ENCODE data around the gene OMA1.
A peak's percentile ranks its signal among the peaks of the same experiment; 100 is the strongest.

Gene OMA1

DNA sequence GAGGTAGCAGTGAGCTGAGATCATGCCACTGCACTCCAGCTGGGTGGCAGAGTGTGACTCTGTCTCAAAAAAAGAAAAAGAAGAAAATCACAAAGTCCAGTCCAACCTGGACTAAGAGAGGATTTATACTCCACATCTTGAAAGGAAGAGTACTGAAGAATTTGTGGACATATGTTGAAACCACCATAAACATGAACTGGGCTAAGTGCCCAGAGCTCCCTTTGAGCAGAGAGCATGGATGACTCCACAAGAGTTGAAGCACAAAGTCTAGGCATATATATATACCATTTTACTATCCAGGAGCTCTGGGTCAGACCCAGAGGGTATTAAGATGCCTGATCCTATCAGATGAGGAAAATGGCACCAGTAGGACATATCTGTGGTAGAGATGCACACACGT is 86.6 kb downstream of the OMA1 start:
- DNase-seq (ENCODE audit: low spot score): no peak

DNA sequence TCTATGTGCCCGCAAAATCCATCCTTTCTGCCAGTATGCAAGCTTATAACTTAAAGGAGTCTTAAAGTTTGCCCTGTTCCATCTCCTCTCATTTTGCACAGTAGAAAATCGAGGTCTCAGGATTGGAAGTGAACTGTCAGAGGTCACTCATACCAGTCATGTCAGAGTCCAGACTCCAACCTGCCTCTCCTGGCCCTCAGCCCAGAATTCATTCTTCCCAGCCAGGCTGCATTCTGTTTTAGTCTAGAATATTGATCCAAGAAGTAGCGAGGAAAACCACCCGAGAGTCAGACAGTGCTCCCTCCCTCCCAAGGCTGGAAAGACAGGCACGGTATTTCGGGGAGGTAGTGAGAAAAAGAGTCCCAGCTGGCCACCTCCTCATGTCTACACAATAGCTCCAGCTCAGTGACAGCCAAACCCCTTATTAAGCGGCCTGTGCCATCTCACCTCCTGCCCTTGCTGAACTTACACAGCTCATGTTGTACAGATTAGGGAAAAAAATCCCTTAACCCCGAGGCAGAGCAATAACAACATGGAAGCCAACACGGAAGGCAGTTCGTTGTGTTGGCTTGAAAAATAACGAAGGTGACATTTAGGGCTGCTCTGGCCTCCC is 89.4 kb downstream of the OMA1 start:
- peak; percentile 3 for DNase-seq (ENCODE audit: low spot score)

DNA sequence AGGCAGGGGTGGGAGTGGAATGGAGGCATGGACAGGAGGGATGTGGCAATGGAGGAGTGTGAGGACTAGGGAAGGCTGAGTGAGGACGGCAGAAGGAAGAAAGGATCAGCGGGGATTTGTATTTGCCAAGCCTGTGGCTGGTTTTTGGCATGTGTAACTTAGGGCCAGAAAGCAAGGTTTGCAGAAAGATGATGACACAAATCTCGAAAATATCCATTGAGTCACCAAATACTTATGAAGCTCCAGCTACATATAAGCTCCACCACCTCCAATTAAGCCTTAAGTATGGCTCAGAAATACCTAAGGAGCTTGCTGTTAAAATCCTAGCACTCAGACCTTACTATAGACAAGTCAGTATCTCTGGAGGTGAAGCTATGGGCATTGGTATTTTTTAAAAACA is 90.1 kb downstream of the OMA1 start:
- no peak for DNase-seq (ENCODE audit: low spot score)

DNA sequence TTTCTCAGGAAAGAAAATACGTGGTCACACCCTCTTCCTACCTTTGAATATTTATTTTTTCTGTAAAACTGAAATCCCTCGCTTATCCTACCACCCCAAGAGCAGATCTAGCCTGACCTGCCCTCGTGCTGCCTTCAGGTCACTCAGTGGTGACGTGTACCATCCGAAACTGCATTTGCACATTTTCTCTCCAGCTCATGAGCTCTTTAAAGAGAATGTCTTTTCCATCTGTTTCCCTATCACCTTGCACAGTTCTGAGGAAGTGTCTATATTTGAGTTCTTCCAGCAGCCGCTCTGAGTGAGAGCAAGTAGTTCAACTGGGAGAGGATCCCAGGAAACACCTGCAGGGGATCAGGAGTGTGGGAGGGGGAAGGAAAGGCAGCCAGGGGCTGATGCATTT is 91.7 kb downstream of the OMA1 start:
- no peak for DNase-seq (ENCODE audit: low spot score)

GRCh38 chr1:58454385-58454784 is 92.1 kb downstream of the OMA1 start:
- DNase-seq (ENCODE audit: low spot score): no peak

DNA sequence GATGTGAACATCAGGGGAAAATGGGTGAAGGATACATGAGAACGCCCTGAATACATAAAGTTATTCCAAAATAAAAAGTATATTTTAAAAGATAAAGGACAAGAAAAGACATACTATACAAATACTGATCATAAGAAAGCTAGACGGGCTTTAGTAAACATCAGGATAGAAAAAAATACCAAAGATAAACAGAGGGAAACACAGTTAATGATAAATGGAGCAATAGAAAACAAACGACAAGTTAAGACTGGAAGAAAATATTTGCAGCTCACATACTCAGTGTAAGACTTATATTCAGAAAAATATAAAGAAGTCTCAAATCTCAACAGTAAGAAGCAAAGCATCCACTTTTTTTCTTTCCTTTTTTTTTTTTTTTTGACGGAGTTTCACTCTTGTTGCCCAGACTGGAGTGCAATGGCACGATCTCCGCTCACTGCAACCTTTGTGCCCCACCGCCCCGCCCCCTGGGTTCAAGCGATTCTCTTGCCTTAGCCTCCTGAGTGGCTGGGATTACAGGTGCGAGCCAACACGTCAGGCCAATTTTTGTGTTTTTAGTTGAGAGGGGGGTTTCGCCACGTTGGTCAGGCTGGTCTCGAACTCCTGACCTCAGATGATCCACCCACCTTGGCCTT is 94.8 kb downstream of the OMA1 start:
- no peak for DNase-seq (ENCODE audit: low spot score)

DNA sequence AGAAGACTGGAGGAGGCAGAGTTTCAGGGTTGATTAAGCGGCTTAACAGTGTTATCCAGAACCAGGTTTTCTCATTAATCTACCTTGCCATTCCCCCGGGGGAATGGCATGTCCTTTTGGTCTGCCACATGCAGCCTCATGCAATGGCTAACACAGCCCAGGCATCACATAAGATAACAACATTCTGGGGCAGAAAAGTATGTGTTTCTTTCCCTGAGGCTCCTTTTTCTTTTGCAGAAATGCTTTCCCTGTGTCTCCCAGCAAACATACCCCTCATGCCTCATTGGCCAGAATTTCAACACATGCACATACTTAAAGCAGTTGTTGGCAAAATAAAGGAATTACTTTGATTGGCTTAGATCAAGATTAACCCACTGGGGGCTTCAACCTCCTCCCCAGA is 98.6 kb downstream of the OMA1 start:
- no peak for DNase-seq (ENCODE audit: low spot score)

GRCh38 chr1:58447042-58447441 is 99.5 kb downstream of the OMA1 start:
- no peak for DNase-seq (ENCODE audit: low spot score)

DNA sequence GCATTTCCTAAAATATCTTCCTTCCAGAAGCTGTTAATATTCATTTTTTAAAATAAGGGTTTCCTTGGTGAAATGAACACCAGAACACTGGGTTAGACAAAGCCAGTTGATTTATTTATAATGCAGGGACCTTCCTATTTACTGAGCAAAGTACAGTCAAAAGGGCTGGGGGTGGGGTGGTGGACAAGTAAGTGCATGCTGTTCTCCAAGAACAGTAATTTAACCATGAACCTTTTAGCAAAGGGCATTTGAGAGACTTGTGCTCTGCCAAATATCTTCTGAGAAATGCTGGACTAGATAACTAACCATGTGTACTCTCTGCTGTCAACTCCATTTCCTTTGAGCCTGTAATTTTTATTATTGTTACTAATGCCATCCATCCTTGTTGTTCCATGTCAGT is 100.2 kb downstream of the OMA1 start:
- DNase-seq (ENCODE audit: low spot score): no peak

DNA sequence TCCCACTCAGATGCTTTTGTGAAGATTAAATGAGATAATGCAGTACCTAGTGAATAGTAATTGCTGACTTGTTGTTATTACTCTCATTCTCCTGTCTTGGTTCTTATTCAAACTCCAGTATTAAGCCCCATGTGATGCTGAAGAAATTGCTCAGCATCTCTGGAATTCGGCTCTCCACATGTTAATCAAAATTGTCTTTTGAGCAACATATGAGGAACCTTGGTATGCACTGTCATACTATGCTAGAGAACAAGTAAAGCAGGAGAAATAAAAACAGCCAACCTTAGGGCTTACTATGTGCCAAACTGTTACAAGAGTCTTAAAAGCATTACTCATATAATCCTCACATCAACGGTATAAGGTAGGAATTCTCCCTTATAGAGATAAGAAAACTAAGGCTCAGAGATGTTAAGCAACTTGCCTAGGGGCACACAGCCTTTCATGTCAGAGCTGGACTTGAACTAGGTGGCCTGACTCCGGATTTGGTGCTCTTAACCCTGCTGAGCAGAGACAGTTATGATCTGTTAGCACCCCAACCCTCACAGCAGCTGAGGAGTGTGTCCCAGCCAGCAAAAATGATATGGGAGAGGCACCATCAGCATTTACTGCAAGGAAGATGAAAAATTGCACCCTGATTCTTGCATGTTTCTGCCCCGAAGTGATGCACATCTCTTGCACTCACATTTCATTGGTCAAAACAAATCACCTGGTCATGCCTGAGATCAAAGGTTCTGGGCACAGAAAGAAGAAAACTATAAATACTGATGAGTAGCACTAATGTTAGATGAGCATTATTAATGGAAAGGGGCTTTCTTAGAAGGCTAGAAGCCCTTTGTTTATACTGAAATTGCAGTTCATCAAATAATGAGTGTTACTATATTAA is 102.3 kb downstream of the OMA1 start:
- no peak for DNase-seq (ENCODE audit: low spot score)

GRCh38 chr1:58442114-58442513 is 104.4 kb downstream of the OMA1 start:
- DNase-seq (ENCODE audit: low spot score): peak; percentile 75

DNA sequence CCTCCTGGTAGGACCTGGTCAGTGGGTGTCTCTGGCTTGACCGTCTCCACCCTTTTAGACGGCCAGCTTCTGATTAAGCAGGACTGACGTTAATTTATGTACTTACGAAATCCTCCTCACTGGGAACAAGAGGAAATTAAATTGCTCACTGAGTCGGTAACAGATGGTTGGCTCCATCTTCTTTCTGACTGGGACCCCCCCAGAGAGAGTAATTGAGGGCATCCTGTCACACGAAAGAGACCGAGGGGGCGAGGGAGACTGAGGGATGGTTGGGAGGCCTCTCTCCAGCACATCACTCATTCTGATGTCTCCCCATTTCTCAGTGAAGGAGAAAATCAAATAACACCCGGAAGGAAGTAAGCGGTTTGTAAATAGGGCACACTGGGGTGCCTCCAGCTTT is 104.8 kb downstream of the OMA1 start:
- DNase-seq (ENCODE audit: low spot score): peak; percentile 57

GRCh38 chr1:58440696-58441095 is 105.8 kb downstream of the OMA1 start:
- DNase-seq (ENCODE audit: low spot score): no peak

GRCh38 chr1:58439946-58440345 is 106.6 kb downstream of the OMA1 start:
- no peak for DNase-seq (ENCODE audit: low spot score)

DNA sequence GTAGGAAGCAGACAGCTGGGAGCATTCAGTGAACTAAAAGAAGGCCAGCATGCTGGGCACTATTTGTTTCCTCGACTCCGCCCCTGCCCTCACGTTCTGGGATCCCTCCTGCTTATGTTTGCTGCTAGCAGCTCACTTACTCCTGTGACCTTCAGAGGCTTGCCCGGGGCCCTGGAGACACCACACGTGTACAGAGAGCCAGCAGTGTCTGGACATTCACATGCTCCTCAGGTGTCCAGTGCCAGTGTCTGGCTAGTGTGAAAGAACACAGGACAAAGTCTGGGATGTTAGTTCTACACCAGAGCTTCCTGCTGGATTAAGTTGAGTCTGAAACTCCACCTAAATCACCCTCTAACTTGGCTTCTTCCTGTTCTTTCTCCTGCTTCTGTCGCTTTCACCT is 108.1 kb downstream of the OMA1 start:
- no peak for DNase-seq (ENCODE audit: low spot score)

- no peak for DNase-seq (ENCODE audit: low spot score)
Measured at GRCh38 chr1:58437623-58438022, 108.9 kb downstream of the OMA1 start.

DNA sequence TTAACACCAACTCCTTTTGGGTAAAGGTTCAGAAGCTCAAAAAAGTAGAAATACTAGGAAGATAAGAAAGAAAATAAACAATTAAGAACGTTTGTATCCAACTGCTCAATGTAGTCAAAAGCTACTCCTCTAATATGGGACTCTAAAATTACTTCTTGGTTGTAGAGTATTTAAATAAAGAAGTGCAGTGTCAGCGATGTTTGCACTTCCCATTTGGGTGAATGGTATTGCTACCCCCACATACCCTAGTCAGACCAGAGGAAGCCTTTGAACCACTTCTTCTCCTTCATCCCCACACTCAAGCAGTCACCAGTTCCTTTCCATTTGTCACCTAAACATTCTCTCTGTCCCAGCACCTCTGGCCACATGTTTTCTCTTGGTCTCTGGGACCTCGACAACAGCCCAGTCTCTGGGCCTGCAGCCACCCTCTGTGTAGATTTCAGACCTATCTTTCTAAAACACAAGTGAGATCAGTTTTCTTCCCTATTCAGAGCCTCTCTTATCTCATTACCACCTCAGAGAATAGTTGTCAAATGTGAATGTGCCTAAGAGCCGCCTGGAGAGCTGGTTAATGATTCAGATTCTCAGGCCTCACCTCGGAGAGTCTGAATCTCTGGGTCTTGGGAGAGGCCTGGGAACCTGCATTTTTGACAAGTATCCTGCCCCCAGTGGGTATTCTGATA is 109.8 kb downstream of the OMA1 start:
- DNase-seq (ENCODE audit: low spot score): no peak

DNA sequence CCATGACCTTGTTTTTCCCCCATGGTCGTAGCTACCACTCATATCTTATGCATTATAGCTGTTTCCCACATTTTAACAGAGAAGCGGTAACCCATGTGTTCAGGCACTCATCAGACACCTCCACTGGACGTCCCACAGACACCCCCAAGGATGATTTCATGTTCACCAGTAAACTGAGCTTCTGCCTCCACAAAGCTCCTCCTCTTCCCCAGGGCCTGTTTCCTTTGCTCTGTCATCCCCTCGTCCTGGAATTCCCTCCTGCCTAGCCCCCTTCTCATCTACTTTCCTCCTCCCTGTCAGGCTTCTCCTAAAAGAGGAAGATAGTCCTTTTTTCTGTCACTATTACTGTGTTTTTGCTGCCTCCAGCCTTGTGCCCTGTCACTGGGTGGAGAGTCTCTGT is 111.2 kb downstream of the OMA1 start:
- DNase-seq (ENCODE audit: low spot score): no peak

GRCh38 chr1:58434607-58435006 is 111.9 kb downstream of the OMA1 start:
- DNase-seq (ENCODE audit: low spot score): no peak

DNA sequence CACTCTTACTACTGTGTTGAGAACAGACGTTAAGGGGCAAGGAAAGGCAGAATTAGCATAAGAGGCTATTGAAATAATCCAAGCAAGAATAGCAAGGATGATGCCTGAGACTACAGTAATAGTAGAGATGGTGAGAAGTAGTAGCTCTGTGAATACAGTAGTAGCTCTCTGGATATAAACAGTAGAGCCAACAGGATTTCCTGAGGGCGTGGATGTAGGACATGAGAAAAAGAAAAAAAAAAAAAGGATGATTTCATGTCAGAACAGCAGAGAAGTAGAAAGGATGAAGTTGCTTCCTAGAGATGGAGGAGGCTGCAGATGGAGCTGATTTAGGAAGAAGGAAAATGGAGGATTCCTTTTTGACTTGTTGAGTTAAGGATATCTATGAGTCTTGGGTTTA is 112.3 kb downstream of the OMA1 start:
- no peak for DNase-seq (ENCODE audit: low spot score)

DNA sequence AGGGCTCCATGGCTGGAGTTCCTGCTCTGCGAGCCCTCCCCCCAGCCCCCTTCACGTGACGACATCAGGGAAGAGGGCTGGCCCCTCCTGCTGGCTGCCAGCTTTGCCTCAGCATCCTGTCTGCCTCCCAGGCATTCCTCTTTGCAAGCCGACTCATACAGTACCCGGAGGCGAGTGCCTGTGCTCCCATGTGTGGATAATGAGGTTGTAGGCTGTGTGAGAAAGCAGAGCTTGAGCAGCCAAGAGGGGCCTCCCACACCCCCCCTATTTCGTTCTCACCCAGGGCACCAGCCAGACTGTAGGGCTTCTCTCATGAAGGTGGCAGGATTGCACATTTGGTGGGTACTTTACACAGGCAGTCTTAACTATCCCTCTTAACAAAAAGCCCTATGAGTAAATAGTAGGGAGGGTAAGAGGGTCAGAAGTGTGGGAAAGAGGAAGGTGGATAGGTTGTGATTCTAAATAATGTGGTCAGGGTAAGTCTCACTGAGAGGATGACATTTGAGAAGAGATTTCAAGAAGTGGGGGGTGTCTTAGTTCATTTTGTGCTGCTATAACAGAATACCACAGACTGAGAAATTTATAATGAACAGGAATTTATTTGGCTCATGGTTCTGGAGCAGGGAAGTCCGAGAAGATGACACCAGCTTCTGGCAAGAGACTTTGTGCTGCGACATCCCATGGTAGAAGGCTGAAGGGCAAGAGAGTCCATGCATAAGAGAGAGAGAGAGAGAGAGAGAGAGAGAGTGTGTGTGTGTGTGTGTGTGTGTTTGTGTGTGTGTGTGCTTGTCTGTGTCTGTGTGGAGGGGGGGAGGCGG is 113.5 kb downstream of the OMA1 start:
- no peak for DNase-seq (ENCODE audit: low spot score)

All from cerebellar cortex (tissue), 1 donor.